Right lobe of liver (tissue), 4 donors: ENCODE data around the gene UBE2QL1.

ENCODE experiments used
- CTCF ChIP-seq, 4 donors: fragments of 200-600 bp in 3 of 4; fragments of 450-650 bp in 1 of 4; IDR thresholded peaks; one replicate each; pipeline versions ENCODE4 v1.5.1 to v1.8.0; 2016 to 2022; ENCODE audit warnings: antibody characterized with exemption in 4 of 4, mild to moderate bottlenecking in 2 of 4
- POLR2A ChIP-seq: fragments of 450-650 bp; IDR thresholded peaks from one replicate; pipeline ENCODE4 v1.6.1; 2017; ENCODE audit warnings: antibody characterized with exemption, mild to moderate bottlenecking
- donor health status: DM: no; HTN: no; CAD: no.
- donor health status: DM: no; HTN: no; CAD: no.
- donor health status: DM: no; HTN: yes; CAD: no.

DNA sequence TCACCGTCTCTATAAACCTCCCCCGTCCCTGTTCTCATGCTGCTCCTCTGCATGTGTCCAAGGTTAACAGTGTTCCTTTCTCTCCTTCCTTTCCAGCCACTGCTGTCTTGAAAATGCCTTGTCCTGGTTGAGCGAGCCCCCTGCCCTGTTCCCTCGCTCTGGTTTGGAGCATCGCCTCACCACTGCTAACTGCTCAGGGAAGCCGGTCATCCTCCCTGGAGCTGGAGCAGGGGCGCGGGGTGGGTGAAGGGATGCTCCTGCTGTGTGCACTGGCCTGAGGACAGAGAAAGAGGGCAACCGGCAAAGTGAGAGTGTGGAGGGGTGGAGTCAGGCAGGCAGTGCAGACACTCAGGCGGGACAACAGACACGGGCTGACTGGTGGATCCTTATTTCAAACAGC, 19.4 kb downstream of the UBE2QL1 start:
- TF ChIP-seq POLR2A = no peak
- no peak for TF ChIP-seq CTCF (IDR thresholded peaks at IDR 0.05)
